ENCODE data around the gene WDR47.
"Not testable (repeated sequence)": the region's sequence is repeated elsewhere in the genome, so short reads cannot be mapped to it uniquely, and the experiment has no call there.

The WDR47 gene

DNA sequence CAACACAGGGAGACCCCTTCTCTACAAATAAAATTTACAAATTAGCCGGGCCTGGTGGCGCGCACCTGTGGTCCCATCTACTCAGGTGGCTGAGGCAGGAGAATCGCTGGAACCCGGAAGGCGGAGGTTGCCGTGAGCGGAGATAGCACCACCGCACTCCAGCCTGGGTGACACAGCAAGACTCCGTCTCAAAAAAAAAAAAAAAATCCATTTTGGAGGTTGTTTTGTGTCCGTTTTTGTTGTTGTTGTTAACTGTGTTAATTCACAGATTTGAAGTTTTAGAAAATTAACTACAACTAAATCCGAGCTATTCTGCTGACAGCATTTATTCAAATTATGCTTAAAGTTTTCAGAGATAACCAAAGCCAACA is 79.2 kb downstream of the WDR47 start:
- DNase-seq (ENCODE audit: low spot score): no peak

DNA sequence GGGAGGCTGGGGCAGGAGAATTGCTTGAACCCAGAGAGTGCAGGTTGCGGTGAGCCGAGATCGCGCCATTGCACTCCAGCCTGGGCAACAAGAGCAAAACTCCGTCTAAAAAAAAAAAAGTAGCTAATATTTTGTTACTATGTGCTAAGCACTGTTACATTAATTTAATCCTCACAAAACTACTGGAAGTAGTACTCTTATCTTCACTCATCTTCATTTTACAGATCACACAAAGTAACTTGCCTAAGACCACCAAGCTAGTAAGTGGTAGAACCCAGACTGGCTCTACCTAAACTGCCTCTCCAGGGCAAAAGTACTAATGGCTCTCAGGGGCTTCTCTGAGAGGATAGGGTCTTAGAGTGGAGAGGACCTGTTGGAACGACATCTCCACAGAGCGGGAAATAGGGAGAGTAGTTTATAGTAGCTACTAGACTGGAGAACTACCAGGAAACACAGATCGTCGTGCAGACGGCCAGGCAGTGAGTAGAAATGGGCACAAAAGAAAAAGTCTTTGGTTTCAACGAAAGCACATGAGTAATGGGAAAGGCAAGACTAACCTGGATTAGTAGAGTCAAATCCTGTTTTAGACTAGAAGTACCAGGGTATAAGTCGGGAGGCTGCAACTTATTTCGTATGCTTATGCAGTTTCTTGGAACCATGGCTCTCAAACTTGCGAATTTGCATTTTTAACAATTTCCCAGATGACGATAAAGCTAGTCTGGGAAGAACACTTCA is 80.0 kb downstream of the WDR47 start:
- DNase-seq (ENCODE audit: low spot score): no peak

DNA sequence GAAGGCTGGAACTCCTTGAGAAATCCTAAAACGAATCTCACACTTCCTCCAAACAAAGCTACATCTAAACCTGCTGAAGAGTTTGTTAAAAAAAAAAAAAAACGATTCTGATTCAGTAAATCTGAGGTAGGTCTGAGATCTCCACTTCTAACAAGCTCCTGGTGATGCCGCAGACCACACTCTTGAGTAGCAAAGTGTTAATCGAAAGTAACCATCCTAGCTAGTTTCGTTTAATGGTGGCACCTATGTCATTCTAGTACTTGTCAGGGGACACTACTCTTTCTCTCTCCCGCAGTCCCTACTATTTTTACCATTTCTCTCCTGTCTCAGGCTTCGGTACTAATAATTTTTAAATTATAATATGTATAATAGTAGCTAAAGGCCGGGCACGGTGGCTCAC is 80.7 kb downstream of the WDR47 start:
- DNase-seq (ENCODE audit: low spot score): no peak

DNA sequence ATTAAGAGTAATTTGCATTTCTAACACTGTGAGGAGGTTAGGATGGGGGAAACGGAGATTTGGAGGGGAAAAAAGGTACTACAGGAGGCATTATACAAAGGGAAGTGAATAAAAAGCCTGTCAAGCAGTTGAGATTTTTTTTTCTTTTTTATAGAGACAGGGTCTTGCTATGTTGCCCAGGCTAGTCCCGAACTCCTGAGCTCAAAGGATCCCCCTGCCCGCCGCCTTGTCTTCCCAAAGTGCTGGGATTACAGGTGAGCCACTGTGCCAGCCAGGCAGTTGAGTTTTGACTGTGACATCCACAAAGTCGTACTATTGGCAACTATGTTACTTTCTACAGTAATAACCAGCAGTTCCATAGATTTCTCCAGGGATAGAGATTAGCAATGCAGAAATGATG is 81.2 kb downstream of the WDR47 start:
- DNase-seq (ENCODE audit: low spot score): no peak

DNA sequence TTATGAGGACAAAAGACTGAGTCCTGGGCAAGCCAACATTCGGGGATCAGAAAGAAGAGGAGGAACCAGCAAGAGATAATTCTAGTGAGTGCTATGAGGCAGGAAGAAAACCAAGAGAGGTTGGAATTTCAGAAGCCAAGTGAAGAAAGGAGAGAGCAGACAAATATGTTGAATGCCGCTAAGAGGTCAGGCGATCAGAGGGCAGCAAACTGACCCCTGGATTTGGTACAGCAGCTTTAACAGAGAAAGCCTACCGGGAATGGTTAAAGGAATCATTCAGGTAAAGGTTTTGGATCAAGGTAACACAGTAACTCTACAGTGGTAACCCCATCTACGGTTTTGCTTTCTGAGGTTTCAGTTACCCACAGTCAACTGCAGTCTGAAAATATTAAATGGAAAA is 84.0 kb downstream of the WDR47 start:
- DNase-seq (ENCODE audit: low spot score): no peak

DNA sequence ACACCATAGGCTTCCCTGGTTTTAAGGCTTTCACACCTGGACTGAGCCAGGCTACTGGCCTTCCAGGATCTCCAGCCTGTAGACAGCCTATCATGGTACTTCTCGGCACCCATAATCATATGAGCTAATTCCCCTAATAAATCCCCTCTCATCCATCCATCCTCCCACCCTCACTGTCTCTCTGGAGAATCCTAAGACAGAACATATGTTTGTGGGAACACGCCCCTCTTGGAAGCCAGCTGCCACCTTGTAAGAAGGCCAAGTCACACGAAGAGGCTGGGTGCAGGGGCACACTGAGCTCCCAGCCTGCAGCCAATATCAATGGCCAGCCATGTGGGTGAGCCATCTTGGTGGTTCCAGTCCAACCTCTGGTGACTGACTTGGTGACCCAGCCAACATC is 86.0 kb downstream of the WDR47 start:
- DNase-seq (ENCODE audit: low spot score): no peak

DNA sequence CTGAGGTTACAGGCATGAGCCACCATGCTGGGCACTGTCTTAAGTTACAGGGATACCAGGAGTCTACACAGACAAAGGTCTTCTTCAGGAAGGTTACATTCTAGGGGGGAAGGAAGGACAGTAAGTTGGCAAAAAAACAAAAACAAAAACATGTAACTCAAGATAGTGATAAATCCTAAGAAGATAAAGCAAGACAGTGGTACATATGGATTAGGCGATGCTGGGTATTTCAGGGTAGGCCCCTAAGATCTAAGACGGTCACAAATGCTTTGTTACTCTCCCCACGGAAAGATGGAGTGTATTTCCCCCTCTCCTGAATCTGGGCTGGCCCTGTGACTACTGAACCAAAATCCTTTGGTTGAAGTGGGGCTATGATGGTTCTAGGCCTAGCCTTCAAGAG is 86.8 kb downstream of the WDR47 start:
- no peak for DNase-seq (ENCODE audit: low spot score)

DNA sequence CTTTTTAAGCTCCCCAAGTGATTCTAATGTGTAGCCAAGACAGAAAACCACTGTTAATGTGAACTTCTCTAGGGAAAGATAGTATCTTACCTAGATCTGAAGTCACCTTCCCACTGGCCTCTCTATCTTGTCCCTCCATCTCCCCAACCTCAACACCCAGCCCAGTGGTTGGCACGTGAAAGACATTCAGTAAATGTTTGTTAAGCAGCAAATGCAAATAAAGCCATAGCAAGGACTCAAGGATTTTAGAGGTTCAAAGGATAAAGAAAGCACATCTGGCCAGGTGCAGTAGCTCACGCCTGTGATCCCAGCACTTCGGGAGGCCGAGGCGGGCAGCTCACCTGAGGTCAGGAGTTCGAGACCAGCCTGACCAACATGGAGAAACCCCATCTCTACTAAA is 88.5 kb downstream of the WDR47 start:
- DNase-seq (ENCODE audit: low spot score): no peak

DNA sequence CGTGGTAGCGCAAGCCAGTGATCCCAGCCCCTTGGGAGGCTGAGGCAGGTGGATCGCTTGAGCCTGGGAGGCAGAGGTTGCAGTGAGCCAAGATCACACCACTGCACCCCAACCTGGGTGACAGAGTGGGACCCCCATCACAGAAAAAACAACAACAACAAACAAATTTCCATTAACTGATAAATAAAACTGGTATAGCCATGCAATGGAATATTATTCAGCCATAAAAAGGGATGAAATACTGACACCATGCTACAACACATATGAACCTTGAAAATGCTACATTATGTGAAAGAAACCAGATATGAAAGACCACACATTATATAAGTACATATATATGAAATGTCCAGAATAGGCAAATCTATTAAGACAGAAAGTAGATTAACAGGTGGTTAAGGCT is 90.7 kb downstream of the WDR47 start:
- DNase-seq (ENCODE audit: low spot score): no peak

DNA sequence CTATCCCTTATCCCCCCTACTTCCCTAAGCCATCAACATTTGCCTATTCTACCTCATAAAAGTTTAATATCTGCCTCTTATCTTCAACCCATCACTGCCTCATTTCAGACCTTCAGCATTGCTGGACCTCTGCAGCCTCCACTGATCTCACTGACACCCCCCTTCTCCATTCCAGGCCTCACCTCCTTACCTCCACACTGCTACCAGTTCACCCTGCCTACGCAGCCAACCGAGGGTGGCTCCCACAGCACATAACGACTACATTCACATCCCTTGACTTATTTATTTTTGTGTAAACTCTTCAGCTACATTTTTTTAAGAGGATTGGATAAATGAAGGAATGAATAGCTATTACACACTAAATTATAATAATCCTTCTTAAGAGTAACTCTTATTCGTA is 92.9 kb downstream of the WDR47 start:
- no peak for DNase-seq (ENCODE audit: low spot score)

DNA sequence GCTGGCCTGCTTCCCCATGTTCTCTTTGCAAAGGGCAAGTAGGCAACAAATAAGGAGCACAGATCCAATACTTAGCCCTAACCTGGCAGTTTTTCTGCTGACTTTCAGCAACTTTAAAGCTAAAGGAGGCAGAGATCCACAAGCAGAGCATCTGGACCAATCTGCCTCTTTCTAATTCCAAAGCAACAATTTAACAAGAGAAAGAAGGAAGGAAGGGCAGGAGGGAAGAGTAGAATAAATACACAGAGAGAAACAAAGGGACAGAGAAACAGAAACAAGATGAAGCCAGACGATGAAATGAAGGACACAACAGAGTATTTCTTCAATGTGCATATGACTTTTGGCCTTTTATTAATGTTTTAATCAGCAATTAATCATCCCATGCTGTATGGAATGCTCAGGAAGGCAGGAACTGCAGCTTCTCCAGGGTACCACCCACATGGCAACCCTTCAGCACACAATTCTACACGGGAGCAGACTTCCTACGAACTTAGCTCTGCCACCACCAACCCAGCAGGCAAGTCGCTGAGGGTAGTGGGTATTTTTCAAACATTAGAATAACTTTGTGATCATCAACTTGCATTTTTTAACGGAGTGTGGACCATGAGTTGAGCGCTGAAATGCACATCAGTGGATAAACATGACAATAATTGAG is 93.9 kb downstream of the WDR47 start:
- DNase-seq (ENCODE audit: low spot score): peak; percentile 3

DNA sequence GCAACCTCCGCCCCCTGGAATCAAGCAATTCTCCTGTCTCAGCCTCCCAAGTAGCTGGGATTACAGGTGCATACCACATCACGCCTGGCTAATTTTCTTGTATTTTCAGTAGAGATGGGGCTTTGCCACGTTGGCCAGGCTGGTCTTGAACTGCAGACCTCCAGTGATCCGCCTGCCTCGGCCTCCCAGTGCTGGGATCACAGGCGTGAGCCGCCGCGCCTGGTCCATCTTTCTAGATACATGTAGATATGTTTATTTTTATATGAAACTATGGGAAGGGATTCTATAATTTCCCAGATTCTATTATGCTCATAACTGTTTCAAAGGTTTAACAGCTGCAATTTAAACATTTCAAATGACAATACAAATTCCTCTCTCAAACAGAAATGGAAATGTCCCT is 105.7 kb downstream of the WDR47 start:
- no peak for DNase-seq (ENCODE audit: low spot score)

DNA sequence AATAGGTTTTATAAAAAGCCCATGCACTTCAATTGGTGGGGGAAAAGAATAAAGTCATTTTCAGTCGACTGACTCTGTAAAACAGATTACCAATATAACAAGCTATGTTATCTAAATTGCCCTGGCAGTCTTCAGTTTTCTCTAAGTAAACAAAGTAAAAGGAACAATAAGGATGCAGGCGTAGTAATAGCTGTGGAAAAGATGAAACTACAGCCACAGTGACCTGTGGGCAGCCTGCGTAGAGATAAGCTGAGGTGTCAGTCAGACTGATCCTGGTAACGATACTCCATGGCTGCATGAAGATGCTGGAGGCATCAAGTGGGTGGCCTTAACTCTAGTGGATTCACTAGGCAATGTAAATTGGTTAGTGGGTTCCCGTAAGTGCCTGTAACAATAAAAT is 108.0 kb downstream of the WDR47 start:
- no peak for DNase-seq (ENCODE audit: low spot score)

DNA sequence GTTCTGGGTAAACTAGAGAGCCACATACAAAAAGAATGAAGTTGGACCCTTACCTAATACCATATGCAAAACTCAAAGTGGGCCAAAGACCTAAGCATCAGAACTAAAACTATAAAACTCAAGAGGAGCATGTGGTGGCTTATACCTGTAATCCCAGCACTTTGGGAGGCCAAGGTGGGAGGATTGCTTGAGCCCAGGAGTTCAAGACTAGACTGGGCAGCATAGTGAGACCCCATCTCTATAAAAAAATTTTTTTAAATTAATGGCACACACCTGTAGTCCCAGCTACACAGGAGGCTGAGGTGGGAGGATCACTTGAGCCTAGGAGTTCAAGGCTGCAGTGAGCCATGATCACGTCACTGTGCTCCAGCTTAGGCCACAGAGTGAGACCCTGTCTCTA is 114.3 kb downstream of the WDR47 start:
- DNase-seq (ENCODE audit: low spot score): not testable (repeated sequence)

DNA sequence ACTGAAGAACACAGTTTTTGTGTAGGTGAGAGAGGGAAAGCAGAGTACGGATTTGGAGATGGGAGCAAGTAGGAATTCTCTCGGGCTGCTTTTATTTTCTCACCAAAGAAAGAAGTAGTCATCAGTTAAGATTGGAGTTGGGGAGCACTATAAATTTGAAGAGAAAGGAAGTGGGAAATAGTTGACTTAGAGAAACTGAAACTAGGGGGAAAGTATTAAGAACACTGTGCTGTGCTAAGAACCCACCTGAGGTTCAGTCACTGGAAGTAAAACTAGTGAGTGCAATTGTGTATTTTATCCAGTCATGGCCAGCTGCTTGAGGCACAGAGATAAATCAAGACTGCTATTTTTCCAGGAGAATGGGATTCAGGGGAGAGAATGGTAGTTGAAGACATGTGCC is 116.0 kb downstream of the WDR47 start:
- DNase-seq (ENCODE audit: low spot score): no peak

All from kidney capillary endothelial cell (primary cell).